ENCODE data around the gene IGHMBP2. TPM values are rescaled to one million over a fixed set of nuclear protein-coding genes. Genes with fewer than 3 reads are reported as not detected.
A peak's percentile ranks its signal among the peaks of the same experiment; 100 is the strongest.

Gene IGHMBP2
- total RNA-seq, 2 experiments from 2014 or later, result 21.1 to 24.9 TPM

DNA sequence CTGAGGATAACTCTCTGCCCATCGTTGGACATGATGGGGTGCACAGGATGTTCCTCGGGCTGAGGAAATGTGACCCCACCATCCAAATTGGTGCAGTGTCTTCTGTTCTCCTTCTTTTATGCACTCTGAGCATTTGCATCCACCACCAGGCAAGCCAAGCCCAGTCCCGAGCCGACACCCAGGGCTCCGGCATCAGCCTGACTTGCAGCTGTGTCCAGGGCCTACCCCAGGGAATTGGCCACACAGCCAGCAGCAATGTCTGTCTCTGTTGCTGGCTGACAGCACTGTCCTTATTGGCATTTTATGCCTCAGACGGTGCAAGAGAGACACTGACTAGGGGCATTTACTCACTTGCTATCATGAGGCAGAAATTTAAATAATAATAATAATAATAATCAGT, 36.6 kb upstream of the IGHMBP2 start:
- CTCF ChIA-PET, result no interaction called here
- no peak overlapping the region for H3K27ac Mint-ChIP-seq
- peaks cover 11% of the 10 kb centered on the region for H3K4me1 Mint-ChIP-seq (ENCODE audit: low read depth)
- DNase-seq, result no peak
- POLR2A ChIA-PET, result interaction anchor here (0.7 kb wide), 1 partner anchor 12 kb away, joined by 3 read pairs; no protein-coding TSS in a partner anchor
- H3K36me3 Mint-ChIP-seq (ENCODE audit: low read depth), result peaks cover 4% of the 10 kb centered on the region
- TF ChIP-seq, protein P1, sequence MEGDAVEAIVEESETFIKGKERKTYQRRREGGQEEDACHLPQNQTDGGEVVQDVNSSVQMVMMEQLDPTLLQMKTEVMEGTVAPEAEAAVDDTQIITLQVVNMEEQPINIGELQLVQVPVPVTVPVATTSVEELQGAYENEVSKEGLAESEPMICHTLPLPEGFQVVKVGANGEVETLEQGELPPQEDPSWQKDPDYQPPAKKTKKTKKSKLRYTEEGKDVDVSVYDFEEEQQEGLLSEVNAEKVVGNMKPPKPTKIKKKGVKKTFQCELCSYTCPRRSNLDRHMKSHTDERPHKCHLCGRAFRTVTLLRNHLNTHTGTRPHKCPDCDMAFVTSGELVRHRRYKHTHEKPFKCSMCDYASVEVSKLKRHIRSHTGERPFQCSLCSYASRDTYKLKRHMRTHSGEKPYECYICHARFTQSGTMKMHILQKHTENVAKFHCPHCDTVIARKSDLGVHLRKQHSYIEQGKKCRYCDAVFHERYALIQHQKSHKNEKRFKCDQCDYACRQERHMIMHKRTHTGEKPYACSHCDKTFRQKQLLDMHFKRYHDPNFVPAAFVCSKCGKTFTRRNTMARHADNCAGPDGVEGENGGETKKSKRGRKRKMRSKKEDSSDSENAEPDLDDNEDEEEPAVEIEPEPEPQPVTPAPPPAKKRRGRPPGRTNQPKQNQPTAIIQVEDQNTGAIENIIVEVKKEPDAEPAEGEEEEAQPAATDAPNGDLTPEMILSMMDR (IDR thresholded peaks at IDR 0.05), result no peak
- no peak overlapping the region for H3K4me3 Mint-ChIP-seq
- ATAC-seq, result no peak
- intact Hi-C loops (cut with micrococcal nuclease), result no loop called here
- peaks cover 28% of the 10 kb centered on the region for H3K27me3 Mint-ChIP-seq
- H3K9me3 Mint-ChIP-seq, result peaks cover 4% of the 10 kb centered on the region

- CTCF ChIA-PET, result interaction anchor here (1.1 kb wide), 1 partner anchor 10 kb away, joined by 3 read pairs; no protein-coding TSS in a partner anchor
- Mint-ChIP-seq H3K27ac (no peak overlapping the region), H3K4me1 (ENCODE audit: low read depth) (peaks cover 11% of the 10 kb centered on the region), H3K36me3 (ENCODE audit: low read depth) (peaks cover 4% of the 10 kb centered on the region), H3K27me3 (peaks cover 30% of the 10 kb centered on the region), H3K4me3 (no peak overlapping the region), H3K9me3 (no peaks in the 10 kb centered on the region)
- DNase-seq, result no peak
- ATAC-seq, result no peak
- intact Hi-C loops (cut with micrococcal nuclease), result no loop called here
- POLR2A ChIA-PET, result no interaction called here
- TF ChIP-seq, protein P1 (IDR thresholded peaks at IDR 0.05), result no peak
Measured at GRCh38 chr11:68868221-68868835, 35.4 kb upstream of the IGHMBP2 start.

DNA sequence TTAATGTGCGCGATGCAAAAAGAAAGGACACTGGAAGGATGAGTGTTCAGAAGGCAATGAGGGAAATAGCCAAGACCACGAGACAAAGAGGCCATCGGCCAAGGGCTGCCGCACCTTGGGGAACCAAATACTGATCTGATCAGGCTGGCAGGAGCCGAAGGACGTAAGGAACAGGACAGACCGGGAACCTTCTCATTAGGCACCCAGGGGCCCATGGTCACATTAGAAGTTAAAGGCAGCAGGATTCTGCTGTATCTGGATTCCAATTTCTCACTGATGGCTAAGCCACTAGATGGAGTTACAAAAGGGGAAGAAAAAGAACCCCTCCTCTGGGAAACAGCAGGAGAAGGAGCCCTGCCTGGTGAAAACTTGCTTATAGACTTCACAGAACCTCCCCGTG, 33.2 kb upstream of the IGHMBP2 start:
- H3K9me3 Mint-ChIP-seq, result no peaks in the 10 kb centered on the region
- ATAC-seq, result no peak
- H3K4me1 Mint-ChIP-seq (ENCODE audit: low read depth), result peaks cover 11% of the 10 kb centered on the region
- H3K27ac Mint-ChIP-seq, result no peak overlapping the region
- intact Hi-C loops (cut with micrococcal nuclease), result no loop called here
- H3K27me3 Mint-ChIP-seq, result peaks cover 30% of the 10 kb centered on the region
- TF ChIP-seq, protein P1 (IDR thresholded peaks at IDR 0.05), result no peak
- CTCF ChIA-PET, result no interaction called here
- POLR2A ChIA-PET, result interaction anchor here (1.7 kb wide), 1 partner anchor 21 kb away, joined by 3 read pairs; no protein-coding TSS in a partner anchor
- peak overlapping the region; percentile 72 for H3K4me3 Mint-ChIP-seq
- no peak for DNase-seq
- no peaks in the 10 kb centered on the region for H3K36me3 Mint-ChIP-seq (ENCODE audit: low read depth)

DNA sequence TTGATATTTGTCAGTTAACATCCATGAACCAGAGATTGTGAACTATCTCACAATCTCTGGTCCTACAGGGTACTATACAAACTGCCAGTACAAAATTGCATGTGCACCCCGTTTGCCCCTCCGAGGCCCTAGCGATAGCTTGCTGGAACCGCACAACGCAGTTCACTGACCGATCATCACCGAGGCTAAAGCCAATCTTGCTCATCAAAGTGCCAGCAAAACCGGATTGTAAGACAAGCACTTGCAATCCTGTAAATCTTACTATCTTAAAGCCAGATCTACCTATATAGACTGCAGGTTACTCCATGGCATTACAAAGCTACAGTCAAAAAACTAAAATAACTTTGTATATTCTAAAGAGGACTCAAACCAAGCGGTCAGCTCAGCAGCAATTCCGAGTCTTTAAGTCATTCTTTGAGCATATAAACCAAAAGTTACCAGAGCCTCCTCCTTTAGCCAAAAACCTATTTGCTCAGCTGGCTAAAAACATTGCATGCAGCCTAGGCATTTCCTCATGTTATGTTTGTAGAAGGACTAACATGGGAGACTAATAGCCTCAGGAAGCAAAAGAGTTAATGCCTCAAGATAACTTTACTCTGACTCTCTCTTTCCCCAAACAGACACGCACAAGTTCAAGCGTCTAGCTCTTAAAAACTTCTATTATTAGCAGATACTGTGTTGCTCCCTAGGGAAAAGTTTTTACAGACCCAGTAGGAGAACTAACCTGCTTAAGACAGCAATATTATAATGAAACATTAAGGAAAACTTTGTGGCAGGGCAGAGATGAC, 31.3 kb upstream of the IGHMBP2 start:
- H3K9me3 Mint-ChIP-seq, result no peaks in the 10 kb centered on the region
- POLR2A ChIA-PET, result interaction anchor here (0.6 kb wide), 1 partner anchor 1346 kb away, joined by 3 read pairs; no protein-coding TSS in a partner anchor

More for the DNA sequence above, 31.3 kb upstream of the IGHMBP2 start:
- TF ChIP-seq, protein P1 (IDR thresholded peaks at IDR 0.05), result no peak
- intact Hi-C loops (cut with micrococcal nuclease), result no loop called here
- ATAC-seq, result no peak
- no peak overlapping the region for H3K4me3 Mint-ChIP-seq
- peaks cover 14% of the 10 kb centered on the region for H3K4me1 Mint-ChIP-seq (ENCODE audit: low read depth)
- H3K27ac Mint-ChIP-seq, result no peak overlapping the region
- H3K27me3 Mint-ChIP-seq, result peaks cover 29% of the 10 kb centered on the region
- H3K36me3 Mint-ChIP-seq (ENCODE audit: low read depth), result no peaks in the 10 kb centered on the region
- DNase-seq, result no peak
- CTCF ChIA-PET, result interaction anchor here (1.4 kb wide), 1 partner anchor 29 kb away, joined by 6 read pairs; no protein-coding TSS in a partner anchor
